Measurements from ENCODE around the gene ATF7IP2.

The ATF7IP2 gene

GRCh38 chr16:10531582-10531981, 145.7 kb downstream of the ATF7IP2 start:
- Histone ChIP-seq H3K27ac (ENCODE audit: low read depth, low read length) (no peak overlapping the region), H3K4me3 (ENCODE audit: low read depth in 1 of 2, low read length in 2 of 2) (no peak overlapping the region), H3K9ac (ENCODE audit: low read length) (no peak overlapping the region), H3K27me3 (ENCODE audit: control insufficient read depth in 1 of 2, insufficient read depth in 2 of 2, low read length in 2 of 2) (no peaks in the 10 kb centered on the region), H3K4me1 (ENCODE audit: insufficient read depth, low read length) (no peaks in the 10 kb centered on the region), H3K36me3 (ENCODE audit: insufficient read depth, low read length) (peaks cover 43% of the 10 kb centered on the region), H3K9me3 (ENCODE audit: low read length) (no peaks in the 10 kb centered on the region)
